Stimulated activated CD8-positive, alpha-beta memory T cell treated with anti-CD3 and anti-CD28 coated beads, Interleukin-7, amount 100 ng/mL, for 24 hours (primary cell): ENCODE measurements around the gene TM4SF4.
A peak's percentile ranks its signal among the peaks of the same experiment; 100 is the strongest.

ENCODE experiments used
- DNase-seq: peaks from one replicate; pipeline ENCODE4 v3.0.0-alpha.2; 2020; ENCODE audit warnings: low read depth

TM4SF4 gene

DNA sequence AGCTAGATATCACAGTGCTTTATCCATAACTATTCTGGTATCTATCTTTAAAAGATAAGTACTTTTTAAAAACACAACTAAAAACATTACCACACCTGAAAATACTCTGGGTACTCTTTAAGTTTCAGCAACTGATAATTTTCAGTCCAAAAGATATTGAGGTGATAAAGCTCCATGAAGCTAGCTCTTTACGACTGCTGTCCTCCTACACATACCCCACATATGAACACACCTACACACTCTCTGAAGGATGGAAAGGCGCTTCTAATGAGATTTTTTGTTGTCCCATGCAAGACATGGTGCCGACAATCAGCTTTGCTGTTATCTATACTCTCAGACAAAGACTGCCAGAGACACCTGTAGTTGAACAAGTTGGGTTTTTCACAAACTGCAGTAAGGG lies 19.1 kb upstream of the TM4SF4 start:
- no peak for DNase-seq

DNA sequence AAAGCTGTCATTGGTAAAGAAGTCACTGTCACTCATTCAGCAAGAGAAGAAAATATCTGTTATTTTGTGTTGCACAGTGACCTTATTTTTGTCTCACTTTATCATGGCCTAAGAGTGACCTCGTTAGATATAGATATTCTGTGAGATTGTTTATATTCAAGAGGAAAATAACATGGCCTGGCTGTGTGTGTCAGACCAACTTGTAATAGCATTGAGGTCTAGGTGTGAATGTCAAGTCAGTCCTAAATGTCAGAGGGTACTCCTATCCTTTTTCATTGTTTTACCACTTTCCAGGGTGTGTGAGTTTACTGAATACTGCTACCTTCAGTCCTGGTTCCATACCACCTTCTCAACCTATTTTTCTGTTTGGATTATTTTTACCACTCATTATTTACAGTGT lies 18.5 kb upstream of the TM4SF4 start:
- DNase-seq = no peak

DNA sequence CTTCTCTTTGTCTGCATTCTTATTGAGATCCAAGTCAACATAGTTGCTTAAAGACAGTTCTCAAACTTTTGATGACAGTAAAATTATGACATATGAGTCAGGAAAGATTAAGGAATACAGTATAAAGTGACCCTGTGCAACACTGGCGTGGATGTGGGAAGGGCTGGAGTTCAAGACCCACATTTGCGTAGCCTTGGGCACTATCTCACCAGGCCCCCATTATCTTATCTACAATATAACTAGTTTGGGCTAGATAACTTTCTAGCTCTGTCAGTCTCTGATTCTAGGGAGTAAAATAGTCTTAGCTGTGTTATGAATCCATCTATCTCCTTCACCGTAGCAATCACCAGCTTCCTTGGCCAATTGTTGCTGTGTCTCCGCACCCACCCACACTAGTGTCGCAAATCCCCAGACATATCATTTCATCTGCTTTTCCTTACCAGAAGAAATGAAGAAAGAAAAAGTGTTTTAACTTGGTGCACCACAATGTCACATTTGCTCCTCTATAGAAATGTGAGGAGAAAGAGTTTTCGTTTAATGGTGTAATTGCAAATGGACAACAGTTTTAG lies 14.9 kb upstream of the TM4SF4 start:
- DNase-seq = no peak

DNA sequence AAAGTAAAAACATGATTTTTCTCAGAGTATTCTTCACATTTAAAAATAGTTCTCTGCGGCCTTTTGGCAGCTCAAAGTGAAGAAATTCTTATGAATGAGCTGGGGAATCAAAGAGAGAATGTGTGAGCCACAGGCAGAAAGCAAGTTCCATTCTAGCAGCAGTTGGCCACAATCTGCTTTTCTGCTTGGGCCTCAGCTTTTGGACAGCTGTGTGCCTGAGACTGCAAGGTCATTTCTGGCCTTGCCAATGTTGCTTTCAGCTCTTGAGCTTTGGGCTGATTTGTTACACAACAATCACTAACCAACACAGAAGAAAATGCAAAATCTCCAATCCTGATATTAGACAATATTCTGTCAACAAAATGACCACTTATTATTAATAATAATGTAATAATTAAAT lies 14.4 kb upstream of the TM4SF4 start:
- no peak for DNase-seq

DNA sequence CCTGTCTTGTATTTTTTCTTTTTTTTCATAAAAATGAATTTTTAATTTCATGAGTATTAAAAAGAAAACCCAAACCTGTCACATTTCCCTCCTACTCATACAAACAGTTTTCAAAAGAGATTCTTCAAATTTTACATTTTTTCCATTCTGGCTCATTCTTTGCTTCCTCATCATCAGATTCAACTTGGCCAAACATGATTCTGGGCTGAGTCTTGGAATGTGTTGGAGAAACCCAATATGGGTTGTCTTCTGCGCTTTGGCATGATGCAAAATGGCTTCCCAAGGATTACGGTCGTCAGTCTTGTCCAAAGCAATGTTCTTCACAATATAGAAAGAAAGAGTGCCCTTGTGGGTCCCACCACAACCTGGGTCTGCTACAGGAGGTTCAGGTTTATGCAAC lies 12.4 kb upstream of the TM4SF4 start:
- no peak for DNase-seq

DNA sequence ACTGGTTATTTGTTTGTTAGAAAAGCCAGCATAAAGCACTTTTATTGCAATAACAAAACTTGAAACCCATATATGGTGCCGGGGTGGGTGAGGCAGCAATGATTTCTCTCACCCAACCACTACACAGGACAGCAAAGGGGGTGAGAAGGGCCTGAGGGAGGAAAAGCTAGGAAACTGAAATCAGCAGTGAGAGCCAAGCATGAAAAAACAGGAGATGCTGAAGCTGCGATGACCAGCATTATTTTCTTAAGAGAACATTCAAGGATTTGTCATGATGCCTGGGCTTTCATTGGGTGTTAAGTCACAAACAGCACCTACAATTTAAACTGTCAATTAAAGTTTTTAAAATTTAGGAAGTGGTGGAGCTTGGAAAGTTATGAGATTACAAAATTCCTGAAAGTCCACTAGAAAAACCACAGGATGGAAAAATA lies 11.9 kb upstream of the TM4SF4 start:
- no peak for DNase-seq

DNA sequence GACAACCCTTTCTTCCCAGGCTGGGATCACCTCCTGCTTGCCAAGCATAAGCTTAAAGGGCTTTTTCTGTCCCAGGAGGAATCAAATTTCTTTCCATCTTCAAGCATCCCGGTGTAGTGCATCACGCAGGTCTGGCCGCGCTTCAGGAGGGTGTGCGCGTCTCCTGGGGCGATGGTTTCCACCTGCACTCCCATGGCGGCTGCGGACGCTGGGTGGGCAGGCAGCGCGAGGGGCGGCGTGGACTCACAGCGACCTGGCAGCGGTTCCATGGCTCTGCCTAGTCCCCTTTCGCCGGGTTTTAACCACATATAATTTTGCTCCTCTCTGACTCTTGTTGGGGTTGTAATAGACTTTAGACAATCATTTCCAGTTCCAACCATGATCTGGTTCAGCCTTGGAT lies 10.6 kb upstream of the TM4SF4 start:
- DNase-seq = no peak

DNA sequence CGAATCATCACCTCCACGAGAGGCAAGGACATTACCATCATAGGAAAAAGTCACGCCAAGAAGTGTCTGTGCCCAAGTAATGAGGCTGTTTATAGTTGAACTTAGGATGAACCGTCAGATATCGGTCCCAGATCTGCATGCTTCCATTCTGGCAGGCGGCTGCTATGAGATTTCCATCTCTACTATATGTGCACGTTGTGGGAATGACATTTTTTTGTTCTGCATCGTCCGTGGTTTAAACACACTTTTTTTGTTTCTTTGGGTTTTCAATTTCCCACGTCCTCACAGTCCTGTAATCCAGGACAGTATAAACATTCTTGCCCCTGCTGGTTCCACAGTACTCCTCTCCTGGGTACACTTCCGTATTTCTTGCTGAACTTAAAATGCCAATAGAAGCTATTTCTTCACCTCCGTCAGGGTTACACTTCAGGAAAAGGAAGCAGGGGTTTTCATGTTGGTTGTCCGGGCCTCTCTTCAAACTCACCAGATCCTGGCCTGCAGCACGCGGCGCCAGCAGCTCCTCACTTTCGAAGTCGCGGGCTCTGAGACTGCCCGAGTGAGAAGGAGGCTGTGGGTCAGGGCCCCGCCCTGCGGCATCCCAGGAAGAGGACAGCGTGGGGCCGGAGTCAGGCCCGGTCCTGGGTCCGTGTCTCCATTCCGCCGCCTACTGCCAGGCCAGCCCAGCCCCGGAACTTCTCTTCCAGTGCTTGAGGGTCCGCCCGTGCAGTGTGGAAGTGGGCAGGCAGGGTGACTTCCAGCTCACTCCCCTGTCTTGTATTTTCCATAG lies 9.8 kb upstream of the TM4SF4 start:
- no peak for DNase-seq

DNA sequence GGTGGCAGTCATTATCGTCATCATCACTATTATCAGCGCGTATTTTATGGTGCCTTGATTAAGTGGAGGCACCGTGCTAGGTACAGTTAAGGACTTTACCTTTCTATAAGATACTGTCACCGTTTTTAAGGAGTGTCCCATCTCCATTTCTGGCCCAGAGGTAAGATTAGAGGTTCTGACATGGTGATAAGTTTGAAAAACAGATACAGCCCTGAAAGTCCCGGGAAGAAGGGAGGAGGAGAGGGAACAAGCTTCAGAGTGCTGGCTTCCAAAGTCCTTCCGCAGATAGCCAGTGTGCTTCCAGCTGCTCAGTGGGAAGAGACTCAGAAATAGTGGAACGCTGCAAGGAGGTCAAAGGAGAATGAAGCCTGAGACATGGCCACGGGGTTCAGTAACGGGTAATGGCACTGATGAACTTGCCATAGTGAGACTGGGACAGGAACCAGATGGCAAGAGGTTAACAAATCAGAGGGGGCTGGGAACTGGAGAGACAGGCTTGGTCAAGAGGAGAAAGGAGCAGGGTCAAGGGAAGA lies 9.1 kb upstream of the TM4SF4 start:
- DNase-seq = no peak

DNA sequence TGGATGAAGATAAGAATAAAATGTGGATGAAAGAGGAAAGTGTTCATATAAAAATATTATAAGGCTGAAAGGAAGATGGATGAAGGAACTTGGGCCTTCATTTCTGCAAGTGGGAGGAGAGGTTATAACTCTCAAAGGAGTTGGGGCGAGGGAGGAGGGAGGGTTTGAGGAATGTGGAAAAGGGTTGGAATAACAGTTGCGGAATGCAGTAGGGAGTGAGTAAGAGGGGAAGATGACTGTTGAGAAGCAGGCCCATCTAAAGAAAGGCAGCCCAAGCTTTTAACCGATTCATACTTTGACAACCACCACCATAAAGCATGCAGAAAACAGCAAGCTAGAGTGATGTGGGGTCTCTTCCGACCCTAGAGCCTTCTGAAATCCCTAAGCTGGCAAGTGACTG lies 8.3 kb upstream of the TM4SF4 start:
- DNase-seq = no peak

DNA sequence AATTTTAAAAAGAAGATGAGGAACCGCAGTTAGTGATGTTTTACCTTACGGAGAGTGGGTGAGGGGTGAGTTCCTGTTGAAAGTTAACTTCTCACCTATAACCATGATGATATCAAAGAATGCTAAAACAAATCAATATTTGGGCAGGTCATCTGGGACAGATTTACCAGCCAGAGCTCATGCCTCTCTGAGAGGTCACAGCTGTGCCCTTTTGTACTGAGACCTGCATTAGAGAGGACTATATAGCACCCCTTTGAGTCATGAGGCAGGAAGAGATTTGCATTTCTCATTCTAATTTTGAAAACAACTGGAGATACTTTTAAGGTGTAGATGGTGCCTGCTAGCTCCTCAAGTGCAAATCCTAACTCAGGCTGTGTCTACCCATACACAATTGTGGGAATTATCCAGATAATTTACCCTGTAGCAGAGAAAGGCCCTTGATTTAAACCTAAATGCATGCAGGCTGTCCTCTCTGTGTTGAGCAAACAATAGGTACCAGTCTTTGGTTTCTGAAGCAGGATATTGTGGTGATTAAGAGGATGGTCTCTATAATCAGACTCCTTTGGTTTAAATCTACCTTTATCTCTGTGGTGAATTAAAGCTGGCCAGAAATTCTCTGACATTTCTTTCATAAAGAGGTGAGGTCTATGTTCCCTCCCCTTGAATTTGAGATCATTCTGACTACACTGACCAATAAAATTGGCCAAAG lies 5.8 kb upstream of the TM4SF4 start:
- no peak for DNase-seq

DNA sequence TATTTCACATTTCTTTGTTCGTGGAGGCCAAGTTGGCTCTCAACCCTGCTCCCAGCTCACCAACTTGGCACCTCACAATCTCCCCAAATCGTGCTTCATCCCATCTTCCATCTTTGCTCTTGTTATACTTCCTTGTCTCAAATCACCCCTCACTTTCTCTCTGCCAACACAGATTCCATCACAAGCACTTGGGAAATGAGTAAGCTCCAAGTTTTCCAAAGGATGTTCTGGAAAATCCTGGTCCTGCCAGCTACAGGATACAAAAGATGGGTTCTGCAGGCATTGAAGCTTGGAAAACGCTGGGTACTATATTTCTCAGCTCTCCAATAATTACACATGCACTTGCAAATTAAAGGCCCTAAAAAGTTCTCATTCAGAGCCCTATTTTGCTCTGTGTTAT lies 4.1 kb upstream of the TM4SF4 start:
- DNase-seq = no peak

DNA sequence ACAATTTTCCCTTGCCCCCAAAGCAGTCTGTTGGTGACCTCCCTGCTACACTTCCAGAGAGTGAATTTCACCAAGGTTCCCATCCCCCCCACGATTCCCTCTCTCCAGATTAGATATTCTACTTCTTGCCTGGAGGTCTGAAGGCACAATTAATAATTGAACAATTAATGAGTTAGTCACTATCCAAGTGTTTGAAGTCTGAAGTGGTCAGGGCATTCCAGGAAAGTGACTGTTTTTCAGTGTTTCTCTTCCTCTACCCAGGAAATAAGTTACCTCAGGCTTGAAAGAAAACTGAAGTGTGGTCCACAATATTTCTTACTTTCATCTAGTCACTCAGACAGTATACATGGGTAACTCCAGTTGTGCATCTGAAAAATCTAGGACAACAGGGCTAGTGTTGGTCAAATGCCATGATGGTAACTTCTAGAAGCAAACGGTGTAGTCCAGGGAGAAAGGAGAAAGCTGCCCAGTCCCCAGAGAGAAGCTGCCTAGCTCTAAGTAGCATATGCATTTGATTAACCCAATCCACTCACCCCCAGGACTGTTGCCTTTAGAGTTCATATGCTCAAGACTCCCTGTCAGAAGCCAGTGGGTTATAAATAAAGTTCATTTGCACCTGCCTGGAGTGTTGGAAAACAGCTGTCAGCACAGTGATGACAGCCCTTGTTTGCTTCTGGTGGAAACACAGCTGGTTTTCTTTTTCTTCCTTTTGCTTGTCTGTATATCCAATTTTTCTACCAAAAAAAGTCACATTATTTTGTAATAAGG lies 2.3 kb upstream of the TM4SF4 start:
- DNase-seq = no peak

DNA sequence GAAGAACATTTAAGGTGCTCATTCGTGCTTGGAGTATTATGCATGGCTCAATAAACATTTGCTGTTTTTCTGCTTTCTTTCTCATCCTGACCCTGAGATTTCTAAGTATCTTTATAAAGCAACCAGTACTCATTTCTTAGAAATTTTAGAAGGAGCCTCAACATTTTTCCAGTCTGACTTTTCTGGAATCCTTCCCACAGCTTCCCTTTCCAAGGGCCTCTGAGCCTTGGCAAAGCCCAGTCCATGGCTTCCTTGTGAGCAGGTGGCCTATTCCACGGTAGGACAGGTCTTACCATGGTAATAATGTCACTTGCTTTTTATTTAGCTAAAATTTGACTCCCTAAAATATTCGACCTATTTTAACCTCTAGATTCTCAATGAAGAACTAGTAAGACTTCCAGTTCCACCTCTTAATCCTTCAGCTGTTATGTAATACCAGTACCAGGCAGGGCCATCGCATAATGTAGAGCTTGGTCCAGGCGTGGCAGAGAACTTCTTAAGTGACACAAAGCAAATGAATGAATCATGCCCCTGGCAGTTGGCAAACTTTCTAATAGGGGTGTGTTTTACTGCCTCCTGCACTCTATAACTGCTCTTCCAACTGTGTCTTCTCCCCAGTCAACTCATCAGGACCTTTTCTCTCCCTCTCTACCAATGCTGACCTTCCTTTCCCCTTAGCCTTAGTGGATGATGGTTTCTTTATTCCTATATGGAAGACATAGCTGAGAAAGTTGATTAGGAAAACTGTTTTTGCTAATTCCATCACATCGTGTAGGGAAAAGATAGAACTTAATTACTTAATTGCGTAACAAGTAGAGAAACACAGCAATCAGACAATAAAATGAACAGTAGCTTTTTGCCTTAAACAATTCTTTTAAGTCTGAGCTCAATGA lies 894 bp upstream of the TM4SF4 start:
- DNase-seq = no peak

DNA sequence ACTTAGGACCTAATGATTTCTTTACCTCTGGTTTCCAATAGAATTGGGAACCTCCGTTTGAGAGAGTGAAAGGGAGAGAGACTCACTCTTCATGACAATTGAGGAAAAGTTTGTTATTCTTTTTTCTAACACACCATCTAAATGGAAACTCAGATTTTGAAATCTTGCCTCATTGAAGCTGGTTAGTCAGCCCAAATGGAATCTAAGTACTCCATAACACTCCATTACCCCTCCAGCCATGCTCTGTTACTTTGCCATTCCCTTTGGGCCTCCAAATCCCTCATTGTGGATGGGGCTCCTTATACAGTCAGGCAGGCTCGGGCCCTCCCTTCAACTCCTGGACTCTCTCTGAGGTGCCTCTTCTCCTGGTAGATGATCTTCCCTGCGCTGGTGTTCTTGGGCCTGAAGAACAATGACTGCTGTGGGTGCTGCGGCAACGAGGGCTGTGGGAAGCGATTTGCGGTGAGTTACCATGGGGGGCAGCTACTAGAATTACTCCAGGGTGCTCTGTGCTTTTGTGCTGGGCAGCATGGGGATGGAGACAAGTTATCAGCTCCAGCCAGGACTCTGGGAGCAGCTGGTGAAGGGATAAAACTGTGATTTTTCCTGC lies 1.1 kb downstream of the TM4SF4 start:
- no peak for DNase-seq

DNA sequence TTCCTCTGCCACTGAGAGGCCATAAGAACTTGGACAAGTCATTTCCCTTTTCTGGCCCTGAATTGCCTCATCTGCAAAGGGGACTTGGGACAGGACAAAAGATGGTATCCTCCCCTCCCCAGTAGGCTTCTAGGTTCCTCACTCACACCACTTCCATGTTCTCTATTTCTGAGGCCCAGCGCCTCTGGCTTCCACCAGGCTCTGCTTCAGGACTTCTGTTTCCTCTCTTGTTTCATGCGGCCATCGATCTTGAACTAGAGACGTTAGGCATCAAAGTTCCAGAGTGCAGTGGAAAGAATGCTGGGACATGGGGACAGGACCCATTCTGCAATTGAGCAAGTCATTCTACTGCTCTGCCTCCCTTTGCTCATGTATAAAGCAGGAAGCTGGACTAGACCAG lies 1.7 kb downstream of the TM4SF4 start:
- DNase-seq = no peak

DNA sequence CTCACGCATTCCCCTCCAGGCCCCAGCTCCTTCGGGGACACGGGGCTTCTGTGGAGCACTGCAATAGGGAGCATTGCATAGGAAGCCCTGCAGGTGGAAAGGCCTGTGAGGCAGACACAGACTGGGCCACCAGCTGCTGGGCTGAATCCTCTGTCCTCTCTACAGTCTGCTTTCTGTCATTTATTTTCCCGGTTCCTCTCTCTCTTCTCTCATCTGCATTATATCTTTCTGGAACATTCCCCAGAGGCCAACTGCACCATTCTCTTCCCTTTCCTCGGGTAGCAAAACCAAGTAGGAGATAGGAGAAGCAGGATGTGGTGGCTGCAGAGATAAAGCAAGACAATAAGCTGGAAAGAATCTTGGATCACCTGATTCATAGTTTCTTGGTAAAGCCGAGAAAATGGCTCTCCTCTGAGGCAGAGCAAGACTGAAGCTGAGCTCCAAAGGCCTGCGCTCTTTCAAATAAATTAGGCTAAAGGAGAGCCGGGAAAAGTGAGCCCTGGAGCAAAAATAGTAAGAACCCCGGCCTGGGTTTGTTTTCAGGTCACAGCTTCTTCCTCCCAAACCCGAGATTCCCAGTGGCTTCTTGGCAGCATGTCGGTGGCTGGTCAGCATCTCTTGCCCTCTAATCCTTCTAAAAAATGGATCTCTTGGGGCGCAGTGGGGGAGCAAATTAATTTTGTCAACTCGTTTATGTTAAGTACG lies 5.3 kb downstream of the TM4SF4 start:
- no peak for DNase-seq

DNA sequence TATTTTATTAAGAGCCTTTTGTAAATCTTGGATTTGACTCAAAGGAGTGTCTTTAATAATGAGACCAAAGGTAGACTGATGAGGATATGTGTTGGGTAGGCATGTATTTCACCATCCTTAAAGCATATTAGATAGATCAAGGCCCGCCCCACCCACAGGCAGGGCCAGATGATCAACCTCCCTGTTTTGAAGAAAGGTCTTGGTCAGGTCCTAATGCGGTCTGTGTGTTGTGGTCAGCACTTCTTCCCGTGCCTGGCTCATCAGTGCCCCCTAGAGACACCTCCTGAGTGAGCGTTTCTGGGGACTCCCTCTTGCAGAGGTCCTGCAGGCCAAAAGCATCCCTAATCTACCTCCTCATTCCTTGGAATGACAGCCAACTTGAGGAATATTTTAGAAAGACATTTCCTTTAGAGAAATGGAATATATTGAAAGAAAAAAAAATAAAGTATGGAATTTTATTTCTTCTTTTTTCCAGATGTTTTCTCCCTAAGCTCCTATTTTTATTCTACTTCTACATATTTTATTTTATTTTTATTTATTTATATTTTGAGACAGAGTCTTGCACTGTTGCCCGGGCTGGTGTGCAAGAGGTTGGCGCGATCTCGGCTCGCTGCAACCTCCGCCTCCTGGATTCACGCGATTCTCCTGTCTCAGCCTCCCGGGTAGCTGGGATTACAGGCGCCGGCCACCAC lies 6.0 kb downstream of the TM4SF4 start:
- peak; percentile 2 for DNase-seq

DNA sequence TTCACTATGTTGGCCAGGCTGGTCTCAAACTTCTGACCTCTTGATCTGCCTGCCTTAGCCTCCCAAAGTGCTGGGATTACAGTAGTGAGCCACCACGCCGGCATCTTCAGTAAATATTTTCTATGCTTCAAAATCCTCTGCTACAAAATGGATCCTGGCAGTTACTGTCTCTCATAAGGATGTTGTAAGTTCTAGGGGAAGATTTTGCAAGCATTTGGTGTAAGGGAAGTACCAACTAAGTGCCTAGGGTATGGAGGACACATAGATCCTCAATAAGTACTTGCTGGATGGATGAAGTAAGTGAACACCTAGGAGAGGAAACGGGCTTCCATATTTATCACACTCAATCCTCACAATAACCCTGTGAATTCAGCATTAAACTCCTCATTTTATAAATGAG lies 6.6 kb downstream of the TM4SF4 start:
- no peak for DNase-seq

DNA sequence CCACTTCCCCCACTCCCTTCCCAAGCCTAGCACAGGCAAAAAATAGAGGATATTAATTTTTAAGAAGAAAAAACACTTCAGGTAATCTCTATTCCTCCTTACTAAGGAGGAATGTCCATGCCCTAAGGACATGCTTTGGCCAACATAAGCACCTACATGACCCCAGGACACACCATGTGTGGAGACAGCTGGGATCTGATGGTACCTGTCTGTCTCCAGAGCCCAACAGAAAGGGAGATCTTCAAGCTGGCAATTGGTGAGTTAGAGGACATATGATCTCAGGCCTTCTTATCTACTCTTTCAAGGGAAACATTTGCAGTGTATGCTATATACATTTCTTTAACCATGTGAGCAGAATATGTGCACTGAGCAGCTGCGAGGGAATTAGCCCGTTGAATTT lies 7.0 kb downstream of the TM4SF4 start:
- DNase-seq = no peak
